ENCODE measurements around the gene MAML3.

Gene MAML3

DNA sequence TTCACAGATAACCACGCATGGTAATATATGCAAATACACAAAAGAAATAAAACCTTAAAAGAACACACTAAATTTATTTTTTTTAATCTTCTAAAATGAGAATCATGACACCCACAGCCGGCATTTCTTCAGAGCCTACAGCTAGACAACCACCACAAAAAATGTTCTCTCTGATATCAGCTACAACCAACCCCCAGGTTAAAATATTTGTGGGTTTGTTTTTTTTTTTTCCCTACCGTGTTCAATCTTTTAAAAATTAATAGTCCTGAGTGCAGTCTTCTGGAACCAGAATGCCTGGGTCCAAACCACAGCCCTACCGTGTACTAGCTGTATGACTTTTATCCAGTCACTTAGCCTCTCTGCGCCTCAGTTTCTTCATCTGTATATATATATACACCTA is 36.0 kb downstream of the MAML3 start:
- DNase-seq (ENCODE audit: low read depth) = no peak
- TF ChIP-seq, protein P1, sequence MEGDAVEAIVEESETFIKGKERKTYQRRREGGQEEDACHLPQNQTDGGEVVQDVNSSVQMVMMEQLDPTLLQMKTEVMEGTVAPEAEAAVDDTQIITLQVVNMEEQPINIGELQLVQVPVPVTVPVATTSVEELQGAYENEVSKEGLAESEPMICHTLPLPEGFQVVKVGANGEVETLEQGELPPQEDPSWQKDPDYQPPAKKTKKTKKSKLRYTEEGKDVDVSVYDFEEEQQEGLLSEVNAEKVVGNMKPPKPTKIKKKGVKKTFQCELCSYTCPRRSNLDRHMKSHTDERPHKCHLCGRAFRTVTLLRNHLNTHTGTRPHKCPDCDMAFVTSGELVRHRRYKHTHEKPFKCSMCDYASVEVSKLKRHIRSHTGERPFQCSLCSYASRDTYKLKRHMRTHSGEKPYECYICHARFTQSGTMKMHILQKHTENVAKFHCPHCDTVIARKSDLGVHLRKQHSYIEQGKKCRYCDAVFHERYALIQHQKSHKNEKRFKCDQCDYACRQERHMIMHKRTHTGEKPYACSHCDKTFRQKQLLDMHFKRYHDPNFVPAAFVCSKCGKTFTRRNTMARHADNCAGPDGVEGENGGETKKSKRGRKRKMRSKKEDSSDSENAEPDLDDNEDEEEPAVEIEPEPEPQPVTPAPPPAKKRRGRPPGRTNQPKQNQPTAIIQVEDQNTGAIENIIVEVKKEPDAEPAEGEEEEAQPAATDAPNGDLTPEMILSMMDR (IDR thresholded peaks at IDR 0.05; ENCODE audit: control insufficient read depth, insufficient read depth, low read depth, low read length, missing control alignments) = no peak

DNA sequence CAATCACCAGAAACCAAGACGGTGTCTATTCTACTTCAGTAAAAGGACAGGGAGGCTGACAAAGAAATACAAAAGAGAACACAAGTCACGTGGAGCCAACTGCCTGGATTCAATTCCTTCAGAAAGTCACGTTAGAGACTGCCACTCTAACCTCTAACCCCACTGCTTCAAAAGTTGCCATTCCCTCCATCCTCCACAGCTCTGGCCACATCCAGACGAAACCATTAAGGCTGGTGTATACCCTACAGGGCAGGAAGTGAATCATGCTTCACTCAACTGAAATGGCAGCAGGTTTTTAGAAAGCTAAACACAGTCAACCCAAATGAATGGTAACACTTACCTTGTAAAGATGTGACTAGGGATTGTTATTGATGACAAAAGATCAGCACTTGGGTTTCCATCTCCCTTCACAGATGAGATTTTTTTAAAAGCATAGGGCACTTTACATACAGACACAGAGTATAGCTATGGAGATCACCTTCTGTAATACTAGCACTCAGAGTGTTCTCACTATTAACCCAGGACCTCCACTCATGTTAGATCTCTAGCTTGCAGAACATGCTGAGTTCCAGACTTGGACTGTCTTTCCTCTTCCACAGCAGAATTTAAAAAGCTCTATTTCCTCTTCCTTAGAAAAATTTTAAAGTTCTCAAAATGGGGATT is 37.4 kb downstream of the MAML3 start:
- no peak overlapping the region for H3K4me3 ChIP-seq (ENCODE audit: control insufficient read depth, low read depth, low read length)
- no peak for DNase-seq (ENCODE audit: low read depth)
- TF ChIP-seq, protein P1 (IDR thresholded peaks at IDR 0.05; ENCODE audit: control insufficient read depth, insufficient read depth, low read depth, low read length, missing control alignments) = no peak

More for the DNA sequence above, 36.0 kb downstream of the MAML3 start:
- H3K4me3 ChIP-seq (ENCODE audit: control insufficient read depth, low read depth, low read length) = no peak overlapping the region

DNA sequence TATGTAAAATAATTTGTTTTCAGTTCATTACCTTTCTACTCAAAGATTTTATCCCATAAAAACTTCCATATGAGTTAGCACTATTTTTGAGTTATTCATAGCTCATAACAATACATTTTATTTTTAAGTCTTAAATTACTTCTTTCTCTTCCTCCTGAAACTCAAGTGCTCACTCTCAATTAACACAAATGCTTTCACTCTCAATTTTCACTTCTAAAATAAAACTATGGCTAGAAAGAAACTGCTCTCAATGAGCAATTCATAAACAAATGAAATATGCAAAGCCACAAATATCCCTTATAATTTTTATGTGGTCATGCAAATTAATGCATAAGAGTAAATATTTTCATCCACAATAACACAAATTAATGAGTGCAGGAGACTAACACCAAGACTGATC is 38.8 kb downstream of the MAML3 start:
- no peak overlapping the region for H3K4me3 ChIP-seq (ENCODE audit: control insufficient read depth, low read depth, low read length)
- TF ChIP-seq, protein P1 (IDR thresholded peaks at IDR 0.05; ENCODE audit: control insufficient read depth, insufficient read depth, low read depth, low read length, missing control alignments) = no peak
- no peak for DNase-seq (ENCODE audit: low read depth)

GRCh38 chr4:140113653-140114052 is 40.3 kb downstream of the MAML3 start:
- DNase-seq (ENCODE audit: low read depth) = no peak

DNA sequence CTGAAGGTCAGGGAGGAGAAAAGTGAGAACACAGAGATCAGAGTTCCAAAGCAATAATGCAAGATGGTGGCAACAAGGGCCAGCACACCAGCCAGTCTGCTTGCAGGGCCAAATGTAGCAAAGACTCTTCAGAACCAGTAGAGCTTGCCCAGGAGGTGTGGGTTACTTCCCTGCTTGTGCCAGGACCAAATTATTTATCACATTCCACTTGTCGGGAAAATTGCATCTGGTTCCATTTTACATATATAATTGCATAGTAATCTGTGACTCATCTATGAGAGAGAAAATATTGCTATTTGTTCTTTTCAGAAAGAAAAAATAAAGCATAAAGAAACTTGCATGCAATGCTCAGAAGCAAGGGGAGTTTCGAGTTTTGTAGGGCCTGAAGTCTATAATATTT is 41.4 kb downstream of the MAML3 start:
- DNase-seq (ENCODE audit: low read depth) = no peak
- H3K4me3 ChIP-seq (ENCODE audit: control insufficient read depth, low read depth, low read length) = no peak overlapping the region

More at GRCh38 chr4:140113653-140114052, 40.3 kb downstream of the MAML3 start:
- no peak overlapping the region for H3K4me3 ChIP-seq (ENCODE audit: control insufficient read depth, low read depth, low read length)
- TF ChIP-seq, protein P1 (IDR thresholded peaks at IDR 0.05; ENCODE audit: control insufficient read depth, insufficient read depth, low read depth, low read length, missing control alignments) = no peak

GRCh38 chr4:140111256-140111655 is 42.7 kb downstream of the MAML3 start:
- DNase-seq (ENCODE audit: low read depth) = no peak
- TF ChIP-seq, protein P1 (IDR thresholded peaks at IDR 0.05; ENCODE audit: control insufficient read depth, insufficient read depth, low read depth, low read length, missing control alignments) = no peak
- H3K4me3 ChIP-seq (ENCODE audit: control insufficient read depth, low read depth, low read length) = no peak overlapping the region

More for the DNA sequence above, 41.4 kb downstream of the MAML3 start:
- TF ChIP-seq, protein P1 (IDR thresholded peaks at IDR 0.05; ENCODE audit: control insufficient read depth, insufficient read depth, low read depth, low read length, missing control alignments) = no peak

All from AG09309 (cell line).